LNCaP clone FGC (cell line): Measurements from ENCODE around the gene RAD51AP2.
"Not testable (repeated sequence)": the region's sequence is repeated elsewhere in the genome, so short reads cannot be mapped to it uniquely, and the experiment has no call there.

Experiments used
- DNase-seq: peaks from one replicate; pipeline ENCODE4 v3.0.0-alpha.2; 2011; ENCODE audit warnings: low read depth
- H3K4me3 ChIP-seq: 2 replicates; pipeline ENCODE4 v1.5.1; 2011; ENCODE audit warnings: mild to moderate bottlenecking, low read depth, low read length, control low read depth
- CTCF ChIP-seq: IDR thresholded peaks from 2 replicates; pipeline ENCODE4 v1.5.1; 2012; ENCODE audit warnings: mild to moderate bottlenecking; ENCODE audit not compliant: control insufficient read depth, insufficient read depth; ENCODE audit errors: extremely low read depth

Gene RAD51AP2

GRCh38 chr2:17517481-17518211 is 594 bp downstream of the RAD51AP2 start:
- DNase-seq: no peak

DNA sequence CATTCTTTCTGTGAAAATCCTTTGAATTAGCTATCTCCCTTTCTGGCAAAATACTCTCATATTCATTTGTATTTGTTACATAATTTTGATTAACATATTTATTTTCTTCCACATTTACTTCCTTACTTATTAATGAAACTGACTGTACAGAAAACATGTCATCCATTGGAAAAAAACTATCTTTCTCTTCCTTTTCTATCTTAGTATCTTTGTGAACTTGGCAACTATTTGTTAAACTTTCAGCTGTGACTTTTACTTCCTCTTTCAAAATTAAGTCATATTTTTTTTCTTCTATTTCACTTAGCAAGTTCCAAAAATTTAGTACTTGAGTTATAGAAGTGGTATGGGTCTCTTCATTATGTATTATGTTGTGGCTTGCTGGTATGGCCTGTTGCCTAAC is 2.6 kb downstream of the RAD51AP2 start:
- no peak overlapping the region for H3K4me3 ChIP-seq
- no peak for DNase-seq
- no peak for TF ChIP-seq CTCF

More at GRCh38 chr2:17517481-17518211, 594 bp downstream of the RAD51AP2 start:
- no peak for TF ChIP-seq CTCF
- peak overlapping the region; percentile 23 for H3K4me3 ChIP-seq

- no peak for TF ChIP-seq CTCF
- DNase-seq: no peak
- H3K4me3 ChIP-seq: no peak overlapping the region
These were observed 11.3 kb downstream of the RAD51AP2 start for GRCh38 chr2:17506736-17507616.

DNA sequence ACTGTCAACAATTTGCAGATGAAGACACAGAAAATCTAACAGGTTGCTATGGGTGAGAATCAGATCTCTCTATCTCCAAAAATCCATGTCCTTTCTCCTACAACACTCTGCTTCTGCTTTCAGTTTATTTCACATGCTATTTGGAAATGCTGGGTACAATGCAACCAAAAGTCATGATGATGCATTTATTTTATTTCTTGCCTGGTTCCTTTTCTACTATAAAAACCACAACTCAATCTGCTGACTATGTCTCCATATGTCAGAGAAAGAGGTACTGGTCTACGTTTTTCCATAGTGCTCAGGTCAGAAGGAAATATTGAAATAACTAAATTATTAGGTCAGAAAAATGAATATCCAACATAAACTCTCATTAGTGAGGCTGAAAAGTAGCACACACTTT is 20.5 kb downstream of the RAD51AP2 start:
- DNase-seq: no peak
- TF ChIP-seq CTCF: no peak
- no peak overlapping the region for H3K4me3 ChIP-seq

GRCh38 chr2:17495590-17495989 is 22.6 kb downstream of the RAD51AP2 start:
- no peak for TF ChIP-seq CTCF
- DNase-seq: no peak
- H3K4me3 ChIP-seq: no peak overlapping the region

DNA sequence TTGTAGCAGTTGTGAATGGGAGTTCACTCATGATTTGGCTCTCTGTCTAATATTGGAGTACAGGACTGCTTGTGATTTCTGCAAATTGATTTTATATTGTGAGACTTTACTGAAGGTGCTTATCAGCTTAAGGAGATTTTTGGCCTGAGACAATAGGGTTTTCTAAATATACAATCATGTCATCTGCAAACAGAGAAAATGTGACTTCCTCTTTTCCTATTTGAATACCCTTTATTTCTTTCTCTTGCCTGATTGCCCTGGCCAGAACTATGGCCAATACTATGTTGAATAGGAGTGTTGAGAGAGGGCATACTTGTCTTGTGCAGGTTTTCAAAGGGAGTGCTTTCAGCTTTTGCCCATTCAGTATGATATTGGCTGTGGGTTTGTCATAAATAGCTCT is 28.1 kb downstream of the RAD51AP2 start:
- not testable (repeated sequence) for H3K4me3 ChIP-seq, DNase-seq

DNA sequence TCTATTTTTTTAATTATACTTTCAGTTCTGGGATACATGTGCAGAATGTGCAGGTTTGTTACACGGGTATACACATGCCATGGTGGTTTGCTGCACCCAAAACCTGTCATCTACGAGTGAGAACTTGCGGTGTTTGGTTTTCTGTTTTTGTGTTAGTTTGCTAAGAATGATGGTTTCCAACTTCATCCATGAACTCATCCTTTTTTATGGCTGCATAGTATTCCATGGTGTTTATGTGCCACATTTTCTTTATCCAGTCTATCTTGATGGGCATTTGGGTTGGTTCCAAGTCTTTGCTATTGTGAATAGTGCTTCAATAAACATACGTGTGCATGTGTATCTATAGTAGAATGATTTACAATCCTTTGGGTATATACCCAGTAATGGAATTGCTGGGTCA is 29.6 kb downstream of the RAD51AP2 start:
- not testable (repeated sequence) for DNase-seq, H3K4me3 ChIP-seq
